H1 (cell line): ENCODE data around the gene TRIM15. TPM values are rescaled to one million over a fixed set of nuclear protein-coding genes. Genes with fewer than 3 reads are reported as not detected.

Source experiments
- CTCF ChIA-PET: fragments of 300-600 bp; sonication (Branson Sonifier 250); formaldehyde crosslinking; loops from one replicate; lab custom pipeline; 2021; ENCODE audit not compliant: partially characterized antibody; lab: Charles Lee
- POLR2A ChIA-PET: fragments of 300-600 bp; sonication (Branson Sonifier 250); formaldehyde crosslinking; loops from one replicate; lab custom pipeline; 2021; ENCODE audit warnings: inconsistent platforms; ENCODE audit not compliant: partially characterized antibody; lab: Charles Lee
- DNase-seq, 2 experiments: peaks; one replicate each; pipeline versions ENCODE4 v3.0.0 to v3.0.0-alpha.2; 2010 to 2022; ENCODE audit warnings: low spot score in 2 of 2, low read depth in 1 of 2, mixed read lengths in 1 of 2
- FAIRE-seq: peaks from 2 replicates; lab custom pipeline; 2011; peaks lifted over from hg19 to GRCh38; lab: Jason Lieb, UNC
- H2AFZ ChIP-seq: 2 replicates; pipeline ENCODE4 v1.8.1; 2012; ENCODE audit warnings: low read length, inconsistent platforms
- H2AK5ac ChIP-seq: 2 replicates; pipeline ENCODE4 v1.6.1; 2013; ENCODE audit warnings: low read depth, low read length
- H2BK120ac ChIP-seq: replicated peaks from 2 replicates; pipeline ENCODE3; 2013; ENCODE audit warnings: low read depth, low read length, inconsistent platforms
- H2BK12ac ChIP-seq: 2 replicates; pipeline ENCODE4 v1.6.1; 2013; ENCODE audit warnings: low read depth, low read length
- H2BK15ac ChIP-seq: 2 replicates; pipeline ENCODE4 v1.6.1; 2013; ENCODE audit warnings: low read length
- H2BK20ac ChIP-seq: 2 replicates; pipeline ENCODE4 v1.6.1; 2013; ENCODE audit warnings: low read length
- H2BK5ac ChIP-seq: 2 replicates; pipeline ENCODE4 v1.6.1; 2013; ENCODE audit warnings: low read depth, low read length
- H3K14ac ChIP-seq: 2 replicates; pipeline ENCODE4 v1.6.1; 2013; ENCODE audit warnings: inconsistent platforms; ENCODE audit not compliant: insufficient read length
- H3K18ac ChIP-seq: 2 replicates; pipeline ENCODE4 v1.6.1; 2013; ENCODE audit warnings: low read length; ENCODE audit errors: extremely low read depth
- H3K23ac ChIP-seq: 2 replicates; pipeline ENCODE4 v1.6.1; 2013; ENCODE audit warnings: inconsistent platforms; ENCODE audit not compliant: insufficient read length
- H3K23me2 ChIP-seq: 2 replicates; pipeline ENCODE4 v1.6.1; 2013; ENCODE audit warnings: low read depth, low read length
- H3K27ac ChIP-seq: 2 replicates; pipeline ENCODE4 v1.6.1; 2011; ENCODE audit warnings: low read depth, low read length, inconsistent platforms
- H3K27me3 ChIP-seq, 4 experiments: replicated peaks in 1 of 4; 1 replicate in 1 of 4; 2 replicates in 3 of 4; pipeline versions ENCODE4 v1.6.1 to v1.8.1; 2011 to 2013; ENCODE audit warnings: low read length in 3 of 4, mild to moderate bottlenecking in 3 of 4, inconsistent platforms in 2 of 4, mixed read lengths in 2 of 4, moderate library complexity in 1 of 4; ENCODE audit not compliant: control insufficient read depth in 3 of 4, insufficient read depth in 3 of 4; ENCODE audit errors: extremely low read depth in 1 of 4
- H3K36me3 ChIP-seq, 4 experiments: 2 replicates each; pipeline versions ENCODE4 v1.6.1 to v1.8.1; 2011 to 2013; ENCODE audit warnings: mild to moderate bottlenecking in 4 of 4, low read length in 3 of 4, moderate library complexity in 2 of 4, control low read depth in 1 of 4, inconsistent platforms in 1 of 4; ENCODE audit not compliant: insufficient read depth in 4 of 4, control insufficient read depth in 2 of 4
- H3K4ac ChIP-seq: replicated peaks from 2 replicates; pipeline ENCODE3; 2013; ENCODE audit warnings: low read length, low read depth, mixed read lengths, inconsistent platforms; ENCODE audit not compliant: insufficient read length
- H3K4me1 ChIP-seq, 4 experiments: replicated peaks in 1 of 4; 1 replicate in 1 of 4; 2 replicates in 3 of 4; pipeline versions ENCODE4 v1.6.1 to v1.8.1; 2011 to 2013; ENCODE audit warnings: low read length in 3 of 4, inconsistent platforms in 2 of 4, mixed read lengths in 1 of 4; ENCODE audit not compliant: insufficient read depth in 4 of 4, control insufficient read depth in 3 of 4
- H3K4me2 ChIP-seq, 2 experiments: 2 replicates each; pipeline versions ENCODE4 v1.6.1 to v1.8.1; 2011 to 2013; ENCODE audit warnings: low read depth in 2 of 2, low read length in 2 of 2, control low read depth in 1 of 2, inconsistent platforms in 1 of 2, mild to moderate bottlenecking in 1 of 2; ENCODE audit not compliant: insufficient read depth in 1 of 2
- H3K4me3 ChIP-seq, 4 experiments: fragments of 200-600, 300-600 bp in 1 of 4; sonication (generic), shearing (Covaris generic), sonication (Bioruptor Twin) in 1 of 4; 2 replicates each; pipeline versions ENCODE4 v1.5.1 to v1.8.1; 2011 to 2016; ENCODE audit warnings: low read length in 4 of 4, low read depth in 3 of 4, control low read depth in 2 of 4, inconsistent platforms in 2 of 4, mild to moderate bottlenecking in 2 of 4, mixed read lengths in 1 of 4, moderate library complexity in 1 of 4; ENCODE audit not compliant: insufficient read depth in 2 of 4; ENCODE audit errors: extremely low read depth in 1 of 4
- H3K56ac ChIP-seq: replicated peaks from 2 replicates; pipeline ENCODE3; 2013; ENCODE audit warnings: low read depth, mild to moderate bottlenecking, mixed read lengths, low read length, inconsistent platforms; ENCODE audit not compliant: insufficient read length
- H3K79me1 ChIP-seq: 2 replicates; pipeline ENCODE4 v1.6.1; 2013; ENCODE audit warnings: low read depth, low read length, control low read depth
- H3K79me2 ChIP-seq, 2 experiments: 2 replicates each; pipeline versions ENCODE4 v1.6.1 to v1.8.1; 2012 to 2013; ENCODE audit warnings: low read length in 2 of 2, mild to moderate bottlenecking in 2 of 2, inconsistent platforms in 1 of 2; ENCODE audit not compliant: insufficient read depth in 2 of 2, control insufficient read depth in 1 of 2
- H3K9ac ChIP-seq, 4 experiments: replicated peaks in 1 of 4; 1 replicate in 1 of 4; 2 replicates in 3 of 4; pipeline versions ENCODE4 v1.6.1 to v1.8.1; 2011 to 2013; ENCODE audit warnings: low read depth in 3 of 4, low read length in 3 of 4, control low read depth in 2 of 4, mild to moderate bottlenecking in 2 of 4, moderate library complexity in 2 of 4, inconsistent platforms in 1 of 4; ENCODE audit errors: extremely low read depth in 1 of 4
- H3K9me3 ChIP-seq, 2 experiments: 2 replicates each; pipeline versions ENCODE4 v1.6.1 to v1.8.1; 2012 to 2013; ENCODE audit warnings: mild to moderate bottlenecking in 2 of 2, moderate library complexity in 2 of 2, control low read depth in 1 of 2, inconsistent platforms in 1 of 2, low read depth in 1 of 2, low read length in 1 of 2, mixed read lengths in 1 of 2; ENCODE audit not compliant: insufficient read depth in 2 of 2
- H4K20me1 ChIP-seq, 2 experiments: replicated peaks in 1 of 2; 2 replicates each; pipeline versions ENCODE3 to v1.8.1; 2011 to 2013; ENCODE audit warnings: inconsistent platforms in 2 of 2, low read length in 2 of 2, mild to moderate bottlenecking in 1 of 2; ENCODE audit not compliant: insufficient read depth in 2 of 2, control insufficient read depth in 1 of 2
- H4K5ac ChIP-seq: 2 replicates; pipeline ENCODE4 v1.6.1; 2013; ENCODE audit warnings: low read length, low read depth, mixed read lengths, inconsistent platforms; ENCODE audit not compliant: insufficient read length
- H4K8ac ChIP-seq: 2 replicates; pipeline ENCODE4 v1.8.0; 2013; ENCODE audit warnings: mild to moderate bottlenecking, moderate library complexity, low read length, inconsistent platforms; ENCODE audit not compliant: insufficient read depth; ENCODE audit errors: extremely low read depth
- H4K91ac ChIP-seq: replicated peaks from 2 replicates; pipeline ENCODE3; 2013; ENCODE audit warnings: low read length, mixed read lengths, inconsistent platforms; ENCODE audit not compliant: insufficient read length
- BACH1 ChIP-seq: IDR thresholded peaks from 2 replicates; pipeline ENCODE4 v1.6.1; 2012; ENCODE audit warnings: low read length, improper control_type of control experiment
- BRCA1 ChIP-seq: IDR thresholded peaks from 2 replicates; pipeline ENCODE4 v1.6.1; 2012; ENCODE audit warnings: low read depth, low read length, improper control_type of control experiment
- CREB1 ChIP-seq: IDR thresholded peaks from 2 replicates; pipeline ENCODE4 v1.6.1; 2012; ENCODE audit warnings: inconsistent platforms
- FOSL1 ChIP-seq: IDR thresholded peaks from 2 replicates; pipeline ENCODE4 v1.6.1; 2011; ENCODE audit warnings: mild to moderate bottlenecking, low read depth, low read length, moderate library complexity; ENCODE audit not compliant: insufficient read depth
- MAFK ChIP-seq: IDR thresholded peaks from 2 replicates; pipeline ENCODE4 v1.6.1; 2012; ENCODE audit warnings: low read depth, mild to moderate bottlenecking, improper control_type of control experiment, low read length
- RFX5 ChIP-seq: IDR thresholded peaks from 2 replicates; pipeline ENCODE4 v1.6.1; 2011; ENCODE audit warnings: low read depth, low read length, improper control_type of control experiment, borderline replicate concordance
- RXRA ChIP-seq: IDR thresholded peaks from 2 replicates; pipeline ENCODE4 v1.6.1; 2011; ENCODE audit warnings: low read depth, mild to moderate bottlenecking, low read length, moderate library complexity; ENCODE audit not compliant: insufficient read depth
- SAP30 ChIP-seq: fragments of 300-600 bp; sonication (generic); IDR thresholded peaks from 2 replicates; pipeline ENCODE4 v1.7.1; 2012; ENCODE audit warnings: low read length, moderate library complexity, mild to moderate bottlenecking, inconsistent platforms; ENCODE audit not compliant: insufficient read depth, insufficient replicate concordance
- SIN3A ChIP-seq, 2 experiments: IDR thresholded peaks in 1 of 2; conservative IDR thresholded peaks in 1 of 2; 2 replicates each; pipeline ENCODE4 v1.6.1; 2011 to 2012; ENCODE audit warnings: low read length in 2 of 2, improper control_type of control experiment in 1 of 2, low read depth in 1 of 2, mild to moderate bottlenecking in 1 of 2
- TAF7 ChIP-seq: optimal IDR thresholded peaks from 2 replicates; pipeline ENCODE3; 2011; ENCODE audit warnings: low read depth, mild to moderate bottlenecking, inconsistent platforms, low read length, moderate library complexity, borderline replicate concordance
- WGBS, 2 experiments: shearing (Covaris generic) in 1 of 2; methylation state at CpG; one replicate each; pipeline versions ENCODE4 v1.1.6 to v1.1.7; 2013 to 2015; ENCODE audit warnings: low lambda C conversion rate in 2 of 2, mixed read lengths in 2 of 2, inconsistent platforms in 1 of 2, low coverage in 1 of 2, missing lambda C conversion rate in 1 of 2; ENCODE audit not compliant: insufficient replicate concordance in 2 of 2, insufficient coverage in 1 of 2, insufficient read length in 1 of 2; ENCODE audit errors: extremely low coverage in 1 of 2, missing lambda C conversion rate in 1 of 2; 5-methylcytosine and 5-hydroxymethylcytosine counted together
- polyA plus RNA-seq, 7 experiments: library from polyadenylated mRNA; depleted of rRNA in 3 of 7; stranded (reverse) in 5 of 7; unstranded in 2 of 7; fragments of >200 nt in 5 of 7; fragments of 200-250 nt in 2 of 7; gene quantifications; 1 replicate in 5 of 7; 2 replicates in 1 of 7; 4 replicates in 1 of 7; pipeline versions ENCODE4 v1.2.1 to v1.2.3, GENCODE V29; 2011 to 2013; ENCODE audit warnings: missing spikeins in 2 of 7, mixed read lengths in 2 of 7
- total RNA-seq: library from RNA; stranded (reverse); fragmentation: NEBNext Ultra II Directional; extraction: Animal tissue kit (Norgen Biotek cat#: 25700); gene quantifications from 2 replicates; pipeline ENCODE4 v1.2.1, GENCODE V29; 2021
- TF ChIP-seq, protein P1 (sequence below): IDR thresholded peaks from 2 replicates; pipeline ENCODE4 v1.6.1; 2012; ENCODE audit warnings: low read length, inconsistent platforms
- TF ChIP-seq, protein P2 (sequence below): IDR thresholded peaks from 2 replicates; pipeline ENCODE4 v1.6.1; 2012; ENCODE audit warnings: inconsistent platforms

Gene TRIM15
- total and polyA plus RNA-seq, 2 of the 8 experiments (the other 6 are each of a cell fraction or from before 2014, with no cell fraction given), result 0.18 to 0.48 TPM

DNA sequence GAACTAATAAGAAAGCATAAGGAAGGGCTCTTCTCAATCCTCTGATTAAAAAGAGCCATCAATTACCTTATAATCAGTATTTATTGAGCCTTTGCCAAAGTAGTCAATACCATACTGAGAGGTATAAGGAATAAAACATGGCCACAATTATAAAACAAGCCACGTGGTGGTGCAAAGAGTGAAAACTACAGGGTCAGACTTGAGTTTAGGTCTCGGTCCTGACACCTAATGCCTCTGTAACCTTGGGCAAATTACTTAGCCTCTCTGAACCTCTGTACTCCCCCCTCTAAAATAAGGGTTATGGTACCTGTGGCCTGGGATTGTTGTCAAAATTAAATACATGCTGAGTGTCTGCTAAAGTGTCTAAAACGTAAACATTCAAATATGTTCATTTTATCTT lies 14.1 kb upstream of the TRIM15 start:
- ChIA-PET CTCF (interaction anchor here (5.4 to 6.9 kb wide), 2 partner anchors 17 kb away, joined by 27 to 50 read pairs; no protein-coding TSS in a partner anchor), POLR2A (no interaction called here)
- H3K4me2 ChIP-seq, result no peak overlapping the region
- H2BK20ac ChIP-seq, result no peak overlapping the region
- no peak overlapping the region for H2BK12ac ChIP-seq
- no peaks in the 10 kb centered on the region for H4K20me1 ChIP-seq
- no peak for DNase-seq
- H3K36me3 ChIP-seq, result no peaks in the 10 kb centered on the region
- H2BK15ac ChIP-seq, result no peak overlapping the region
- no peak overlapping the region for H3K18ac ChIP-seq
- no peak overlapping the region for H3K23ac ChIP-seq
- no peak for FAIRE-seq
- no peaks in the 10 kb centered on the region for H3K9me3 ChIP-seq
- no peak overlapping the region for H4K91ac ChIP-seq
- no peak overlapping the region for H2BK120ac ChIP-seq
- no peak overlapping the region for H2BK5ac ChIP-seq
- H3K4me1 ChIP-seq, result peaks cover 0 to 4% (median 0%) of the 10 kb centered on the region in 4 experiments; a peak in 2 of 7 replicates
- no peak overlapping the region for H3K14ac ChIP-seq
- H3K23me2 ChIP-seq, result peaks cover 2% of the 10 kb centered on the region; the same call in 1 of the 2 replicates
- no peak overlapping the region for H3K56ac ChIP-seq
- H4K5ac ChIP-seq, result no peak overlapping the region
- WGBS, 2 experiments, result 59% methylated on average over 3 of the region's 3 CpGs; no CpG with 5 or more reads in 1 of the 2 experiments
- H3K79me1 ChIP-seq, result no peaks in the 10 kb centered on the region
- no peak overlapping the region for H3K9ac ChIP-seq
- H3K4me3 ChIP-seq, result no peak overlapping the region
- H4K8ac ChIP-seq, result no peak overlapping the region
- H2AK5ac ChIP-seq, result no peak overlapping the region
- no peak overlapping the region for H3K4ac ChIP-seq
- H3K79me2 ChIP-seq, result no peaks in the 10 kb centered on the region
- H2AFZ ChIP-seq, result no peak overlapping the region
- H3K27ac ChIP-seq, result no peak overlapping the region
- H3K27me3 ChIP-seq, result no peaks in the 10 kb centered on the region; a peak in 1 of 7 replicates
- TF ChIP-seq BRCA1, result no peak
- no peak for TF ChIP-seq BACH1
- TF ChIP-seq RXRA, result no peak
- no peak for TF ChIP-seq TAF7
- no peak for TF ChIP-seq SAP30
- no peak for TF ChIP-seq FOSL1
- TF ChIP-seq, protein P1, sequence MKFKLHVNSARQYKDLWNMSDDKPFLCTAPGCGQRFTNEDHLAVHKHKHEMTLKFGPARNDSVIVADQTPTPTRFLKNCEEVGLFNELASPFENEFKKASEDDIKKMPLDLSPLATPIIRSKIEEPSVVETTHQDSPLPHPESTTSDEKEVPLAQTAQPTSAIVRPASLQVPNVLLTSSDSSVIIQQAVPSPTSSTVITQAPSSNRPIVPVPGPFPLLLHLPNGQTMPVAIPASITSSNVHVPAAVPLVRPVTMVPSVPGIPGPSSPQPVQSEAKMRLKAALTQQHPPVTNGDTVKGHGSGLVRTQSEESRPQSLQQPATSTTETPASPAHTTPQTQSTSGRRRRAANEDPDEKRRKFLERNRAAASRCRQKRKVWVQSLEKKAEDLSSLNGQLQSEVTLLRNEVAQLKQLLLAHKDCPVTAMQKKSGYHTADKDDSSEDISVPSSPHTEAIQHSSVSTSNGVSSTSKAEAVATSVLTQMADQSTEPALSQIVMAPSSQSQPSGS, result no peak
- no peak for TF ChIP-seq CREB1
- no peak for TF ChIP-seq SIN3A (conservative IDR thresholded peaks at IDR 0.05 in 1 of 2, IDR thresholded peaks at IDR 0.05 in 1 of 2; ENCODE audit: low read depth in 1 of 2, low read length in 2 of 2)
- TF ChIP-seq, protein P2, sequence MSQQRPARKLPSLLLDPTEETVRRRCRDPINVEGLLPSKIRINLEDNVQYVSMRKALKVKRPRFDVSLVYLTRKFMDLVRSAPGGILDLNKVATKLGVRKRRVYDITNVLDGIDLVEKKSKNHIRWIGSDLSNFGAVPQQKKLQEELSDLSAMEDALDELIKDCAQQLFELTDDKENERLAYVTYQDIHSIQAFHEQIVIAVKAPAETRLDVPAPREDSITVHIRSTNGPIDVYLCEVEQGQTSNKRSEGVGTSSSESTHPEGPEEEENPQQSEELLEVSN, result no peak
- TF ChIP-seq MAFK, result no peak
- TF ChIP-seq RFX5, result no peak
